ENCODE measurements around the gene CNGB1.

Gene CNGB1

DNA sequence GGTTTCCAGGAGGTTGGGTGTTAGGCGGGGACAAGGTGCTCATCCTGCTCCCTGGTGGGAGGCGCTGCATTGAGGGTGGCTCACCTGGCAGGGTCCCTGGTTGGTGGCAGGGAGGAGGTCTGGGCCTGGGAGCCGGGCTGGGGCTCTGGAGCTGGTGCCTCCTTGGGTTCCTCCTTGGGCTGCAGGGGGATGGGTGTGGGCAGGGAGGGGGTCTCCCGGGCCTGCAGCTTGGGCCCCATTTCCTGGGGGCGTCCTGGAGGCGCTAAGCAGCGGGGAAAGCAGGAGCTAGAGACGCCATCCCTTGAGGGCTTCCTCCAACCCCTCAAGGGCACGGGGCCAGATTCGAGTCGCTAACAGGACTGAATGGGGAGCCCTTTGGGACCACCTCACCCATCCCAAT is 11.1 kb downstream of the CNGB1 start:
- Histone ChIP-seq H3K4me1 (ENCODE audit: control insufficient read depth in 1 of 2, insufficient read depth in 1 of 2, low read depth in 1 of 2, low read length in 1 of 2) (no peaks in the 10 kb centered on the region), H3K36me3 (no peaks in the 10 kb centered on the region), H3K27ac (no peak overlapping the region), H3K27me3 (no peaks in the 10 kb centered on the region), H3K4me3 (ENCODE audit: low read depth in 1 of 2, low read length in 1 of 2) (no peak overlapping the region), H3K9me3 (no peaks in the 10 kb centered on the region)
- no peak for TF ChIP-seq CTCF (IDR thresholded peaks at IDR 0.05)

DNA sequence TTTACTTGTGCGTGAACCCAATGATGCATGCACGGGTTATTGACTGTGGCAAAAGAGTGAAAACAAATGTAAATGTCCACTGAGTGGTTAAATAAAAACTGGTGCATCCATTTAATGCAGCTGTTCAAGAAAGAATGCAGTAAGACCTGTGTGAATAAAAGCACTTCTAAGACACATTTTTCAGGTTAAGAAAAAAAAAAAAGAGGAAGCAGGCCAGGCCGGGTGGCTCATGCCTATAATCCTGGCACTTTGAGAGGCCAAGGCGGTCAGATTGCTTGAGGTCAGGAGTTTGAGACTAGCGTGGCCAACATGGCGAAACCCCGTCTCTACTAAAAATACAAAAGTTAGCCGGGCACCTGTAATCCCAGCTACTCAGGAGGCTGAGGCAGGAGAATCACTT is 11.8 kb downstream of the CNGB1 start:
- no peak overlapping the region for H3K27ac ChIP-seq
- H3K4me3 ChIP-seq (ENCODE audit: low read depth in 1 of 2, low read length in 1 of 2): no peak overlapping the region
- no peak for TF ChIP-seq CTCF (IDR thresholded peaks at IDR 0.05)
- no peaks in the 10 kb centered on the region for H3K36me3 ChIP-seq
- H3K9me3 ChIP-seq: no peaks in the 10 kb centered on the region
- H3K4me1 ChIP-seq (ENCODE audit: control insufficient read depth in 1 of 2, insufficient read depth in 1 of 2, low read depth in 1 of 2, low read length in 1 of 2): no peaks in the 10 kb centered on the region
- no peaks in the 10 kb centered on the region for H3K27me3 ChIP-seq

DNA sequence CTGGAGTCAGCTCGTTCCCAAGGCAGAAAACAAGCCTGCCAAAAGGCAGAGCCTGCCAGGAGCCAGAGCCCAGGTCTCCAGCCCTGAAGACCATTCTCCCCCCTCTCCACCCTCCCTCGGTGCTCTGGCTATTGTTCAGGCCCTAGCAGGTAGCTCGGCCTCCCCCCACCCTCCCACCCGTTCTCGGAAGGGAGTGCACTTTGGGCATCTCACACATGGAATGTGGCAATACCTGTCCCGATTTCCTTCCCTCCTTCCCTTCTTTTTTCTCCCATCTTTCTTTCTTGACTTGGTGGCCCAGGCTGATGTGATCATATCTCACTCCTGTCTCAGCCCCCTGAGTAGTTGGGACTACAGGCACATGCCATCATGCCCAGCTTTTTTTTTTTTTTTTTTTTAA is 12.4 kb downstream of the CNGB1 start:
- H3K27me3 ChIP-seq: no peaks in the 10 kb centered on the region
- no peaks in the 10 kb centered on the region for H3K9me3 ChIP-seq
- no peaks in the 10 kb centered on the region for H3K4me1 ChIP-seq (ENCODE audit: control insufficient read depth in 1 of 2, insufficient read depth in 1 of 2, low read depth in 1 of 2, low read length in 1 of 2)
- TF ChIP-seq CTCF (IDR thresholded peaks at IDR 0.05): no peak
- no peak overlapping the region for H3K4me3 ChIP-seq (ENCODE audit: low read depth in 1 of 2, low read length in 1 of 2)
- no peak overlapping the region for H3K27ac ChIP-seq
- no peaks in the 10 kb centered on the region for H3K36me3 ChIP-seq

DNA sequence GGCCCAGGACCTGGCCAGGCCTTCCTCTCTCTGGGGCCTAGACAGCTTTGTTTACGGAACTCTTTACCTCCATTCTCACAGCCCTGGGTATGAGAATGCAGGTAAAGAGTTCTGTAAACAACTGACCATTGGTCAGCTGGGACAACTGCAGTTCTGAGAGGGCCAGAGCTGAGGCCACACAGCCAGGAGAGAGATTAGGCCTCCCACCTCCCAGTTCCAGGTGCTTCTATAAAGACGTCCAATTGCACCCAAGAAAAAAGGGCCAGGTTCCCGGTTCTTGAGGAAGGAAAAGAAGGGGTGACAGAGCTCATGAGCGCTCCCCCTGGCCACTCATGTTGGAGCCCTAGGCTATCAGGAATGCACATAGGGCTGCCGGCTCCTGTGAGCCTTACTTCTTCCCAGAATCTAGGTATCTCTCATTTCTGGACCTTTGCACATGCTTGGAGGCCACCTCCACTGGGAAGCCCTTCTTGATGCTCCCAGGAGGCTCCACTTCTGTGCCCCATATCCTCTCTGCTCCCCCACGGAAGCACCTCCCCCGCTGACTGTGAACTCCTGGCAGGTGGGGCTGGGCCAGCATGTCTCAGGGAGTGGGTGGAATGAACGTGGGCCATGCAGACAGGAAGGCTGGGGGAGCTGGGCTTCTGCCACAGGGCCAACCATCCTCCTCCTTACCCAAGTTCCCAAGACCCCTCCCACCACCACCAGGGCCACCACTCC is 13.1 kb downstream of the CNGB1 start:
- H3K4me1 ChIP-seq (ENCODE audit: control insufficient read depth in 1 of 2, insufficient read depth in 1 of 2, low read depth in 1 of 2, low read length in 1 of 2): no peaks in the 10 kb centered on the region
- H3K27ac ChIP-seq: no peak overlapping the region
- H3K27me3 ChIP-seq: no peaks in the 10 kb centered on the region
- H3K9me3 ChIP-seq: no peaks in the 10 kb centered on the region
- TF ChIP-seq CTCF (IDR thresholded peaks at IDR 0.05): no peak
- H3K4me3 ChIP-seq (ENCODE audit: low read depth in 1 of 2, low read length in 1 of 2): no peak overlapping the region
- H3K36me3 ChIP-seq: no peaks in the 10 kb centered on the region

DNA sequence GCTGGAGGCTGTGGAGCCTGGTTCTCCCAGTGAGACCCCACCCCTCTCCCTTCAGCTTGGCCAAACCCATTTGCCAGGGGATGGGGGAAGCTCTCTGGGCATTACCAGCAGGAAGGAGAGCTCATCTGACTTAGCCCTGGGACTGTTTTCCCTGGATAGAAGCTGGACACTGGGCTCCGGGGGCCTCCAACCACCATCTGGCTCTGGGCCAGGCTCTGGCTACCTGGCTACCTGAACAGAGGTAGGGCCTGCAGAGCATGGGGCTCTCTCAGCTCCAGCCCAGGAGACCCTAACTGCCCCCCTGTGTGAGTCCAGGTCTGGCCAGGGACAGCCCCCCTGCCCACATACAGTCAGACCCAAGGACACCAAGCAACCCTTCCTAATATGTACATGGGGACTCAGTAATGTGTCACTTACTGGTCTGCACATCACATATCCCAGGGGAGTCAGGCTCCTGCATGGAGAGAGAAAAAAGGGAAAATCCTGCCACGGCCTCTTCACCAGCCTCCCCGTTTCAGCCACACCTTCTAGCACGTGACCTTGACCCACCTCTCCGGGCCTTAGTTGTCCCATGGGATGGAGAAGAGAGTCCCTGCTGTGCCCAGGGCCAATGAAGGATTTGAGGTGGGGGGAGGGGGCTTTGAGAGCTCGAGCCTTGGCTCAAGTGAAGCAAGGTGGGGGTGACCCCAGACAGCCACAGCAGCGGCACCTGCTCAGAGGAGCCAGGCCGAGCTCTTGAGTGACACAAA is 13.8 kb downstream of the CNGB1 start:
- no peak for TF ChIP-seq CTCF (IDR thresholded peaks at IDR 0.05)
- H3K4me1 ChIP-seq (ENCODE audit: control insufficient read depth in 1 of 2, insufficient read depth in 1 of 2, low read depth in 1 of 2, low read length in 1 of 2): no peaks in the 10 kb centered on the region
- H3K27me3 ChIP-seq: no peaks in the 10 kb centered on the region
- no peaks in the 10 kb centered on the region for H3K36me3 ChIP-seq
- H3K9me3 ChIP-seq: no peaks in the 10 kb centered on the region
- no peak overlapping the region for H3K27ac ChIP-seq
- H3K4me3 ChIP-seq (ENCODE audit: low read depth in 1 of 2, low read length in 1 of 2): no peak overlapping the region
